ENCODE results near the gene CPNE5. TPM values are rescaled to one million over a fixed set of nuclear protein-coding genes. Genes with fewer than 3 reads are reported as not detected.
A peak's percentile ranks its signal among the peaks of the same experiment; 100 is the strongest.

The CPNE5 gene
- total and polyA plus RNA-seq, 4 donors: 0.93 to 5.2 (median 3.8) TPM

DNA sequence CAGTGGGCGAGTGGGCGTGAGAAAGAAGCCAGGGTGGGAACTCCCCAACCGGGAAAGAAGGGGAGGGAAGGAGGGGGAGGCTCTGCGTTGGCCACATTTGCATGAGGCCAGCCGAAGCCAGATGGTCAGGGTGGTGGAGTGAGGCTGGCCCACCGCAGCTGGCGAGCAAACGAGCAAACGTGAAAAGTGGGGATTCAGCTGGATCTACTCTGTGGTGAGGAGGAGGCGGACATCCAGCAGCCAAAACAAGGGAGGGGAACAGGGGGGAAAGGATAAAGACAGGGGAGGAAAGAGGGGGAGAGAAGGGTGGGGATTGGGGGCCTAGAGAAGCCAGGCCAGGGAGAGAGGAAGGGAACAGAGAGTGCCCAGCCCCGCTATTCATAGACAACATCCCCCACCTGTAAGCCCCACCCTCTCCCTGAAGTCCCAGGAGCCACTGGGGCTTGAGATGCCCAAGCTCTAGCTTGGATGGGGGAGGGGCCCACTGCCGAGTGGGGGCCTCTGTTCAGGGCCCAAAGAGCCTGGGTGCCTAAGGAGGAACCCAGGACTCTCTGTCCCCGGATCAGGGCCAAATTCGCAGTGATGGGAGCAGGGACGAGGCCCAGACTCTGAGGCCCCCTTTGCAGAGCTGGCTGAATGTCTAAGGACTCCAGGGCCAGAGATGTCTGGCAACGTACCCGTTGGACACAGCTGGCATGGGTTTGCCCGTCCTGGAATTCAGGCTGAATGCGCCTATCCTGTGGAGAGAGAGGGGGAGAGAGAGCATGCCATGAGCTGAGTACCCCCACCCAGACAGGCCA is 45.1 kb downstream of the CPNE5 start:
- DNase-seq: peak; percentile 73 to 80 (median 76)
- TF ChIP-seq, protein P1, sequence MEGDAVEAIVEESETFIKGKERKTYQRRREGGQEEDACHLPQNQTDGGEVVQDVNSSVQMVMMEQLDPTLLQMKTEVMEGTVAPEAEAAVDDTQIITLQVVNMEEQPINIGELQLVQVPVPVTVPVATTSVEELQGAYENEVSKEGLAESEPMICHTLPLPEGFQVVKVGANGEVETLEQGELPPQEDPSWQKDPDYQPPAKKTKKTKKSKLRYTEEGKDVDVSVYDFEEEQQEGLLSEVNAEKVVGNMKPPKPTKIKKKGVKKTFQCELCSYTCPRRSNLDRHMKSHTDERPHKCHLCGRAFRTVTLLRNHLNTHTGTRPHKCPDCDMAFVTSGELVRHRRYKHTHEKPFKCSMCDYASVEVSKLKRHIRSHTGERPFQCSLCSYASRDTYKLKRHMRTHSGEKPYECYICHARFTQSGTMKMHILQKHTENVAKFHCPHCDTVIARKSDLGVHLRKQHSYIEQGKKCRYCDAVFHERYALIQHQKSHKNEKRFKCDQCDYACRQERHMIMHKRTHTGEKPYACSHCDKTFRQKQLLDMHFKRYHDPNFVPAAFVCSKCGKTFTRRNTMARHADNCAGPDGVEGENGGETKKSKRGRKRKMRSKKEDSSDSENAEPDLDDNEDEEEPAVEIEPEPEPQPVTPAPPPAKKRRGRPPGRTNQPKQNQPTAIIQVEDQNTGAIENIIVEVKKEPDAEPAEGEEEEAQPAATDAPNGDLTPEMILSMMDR (IDR thresholded peaks at IDR 0.05; ENCODE audit: control extremely low read depth, extremely low read depth): no peak

DNA sequence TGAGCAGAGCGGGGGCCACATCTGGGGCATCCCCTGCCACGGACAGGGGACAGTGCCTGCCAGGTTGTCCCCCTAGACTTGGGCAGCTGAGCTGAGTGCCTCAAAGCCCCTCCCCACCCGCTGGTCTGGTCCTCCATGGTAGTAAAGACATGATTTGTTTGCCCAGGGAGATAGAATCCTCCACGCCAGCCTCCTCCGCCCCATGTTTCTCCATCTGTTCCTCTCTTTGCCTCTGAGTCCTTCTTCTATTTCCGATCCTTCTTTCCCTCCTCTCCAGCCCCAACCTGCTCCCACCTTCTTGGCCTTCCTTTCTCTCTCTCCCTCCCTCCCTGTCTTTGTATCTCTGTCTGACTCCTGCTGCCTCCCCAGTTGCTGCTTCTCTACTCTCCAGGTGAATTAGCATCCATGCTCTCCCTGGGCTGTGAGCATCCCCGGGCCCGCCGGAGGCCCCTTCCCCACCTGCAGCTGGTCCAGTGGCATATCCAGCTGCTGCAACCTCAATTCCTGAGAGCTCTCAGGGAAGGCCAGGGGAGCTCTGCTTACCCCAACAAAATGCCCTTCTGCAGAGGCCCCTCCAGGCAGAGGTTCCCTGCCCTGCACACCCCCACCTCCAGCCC is 45.8 kb downstream of the CPNE5 start:
- Histone ChIP-seq H3K9me3 (ENCODE audit: control insufficient read depth in 4 of 4, insufficient read depth in 3 of 4, low read length in 3 of 4) (no peaks in the 10 kb centered on the region), H3K9ac (ENCODE audit: insufficient read depth in 1 of 2, low read length in 2 of 2) (no peak overlapping the region), H3K4me3 (no peak overlapping the region), H3K27ac (ENCODE audit: low read depth in 1 of 2, low read length in 1 of 2) (no peak overlapping the region), H3K36me3 (ENCODE audit: control insufficient read depth in 4 of 4, insufficient read depth in 4 of 4, low read length in 4 of 4) (no peaks in the 10 kb centered on the region), H3K4me1 (ENCODE audit: control insufficient read depth in 5 of 5, insufficient read depth in 5 of 5, low read length in 5 of 5) (peaks cover 0 to 26% (median 0%) of the 10 kb centered on the region in 5 donors), H3K27me3 (ENCODE audit: control insufficient read depth in 3 of 3, insufficient read depth in 3 of 3, low read length in 2 of 3) (no peaks in the 10 kb centered on the region)
- 87 to 90% methylated on average over 9 of the region's 9 CpGs for WGBS, 2 donors
- DNase-seq (no peak), ATAC-seq (ENCODE audit: insufficient read depth, low FRiP score) (no peak)
- TF ChIP-seq, protein P1 (IDR thresholded peaks at IDR 0.05; ENCODE audit: control extremely low read depth, extremely low read depth): no peak

More for the DNA sequence above, 45.1 kb downstream of the CPNE5 start:
- H3K27ac ChIP-seq (ENCODE audit: low read depth in 1 of 2, low read length in 1 of 2): no peak overlapping the region
- H3K27me3 ChIP-seq (ENCODE audit: control insufficient read depth in 3 of 3, insufficient read depth in 3 of 3, low read length in 2 of 3): no peaks in the 10 kb centered on the region
- no peak overlapping the region for H3K4me3 ChIP-seq
- no peaks in the 10 kb centered on the region for H3K9me3 ChIP-seq (ENCODE audit: control insufficient read depth in 4 of 4, insufficient read depth in 3 of 4, low read length in 3 of 4)
- H3K9ac ChIP-seq (ENCODE audit: insufficient read depth in 1 of 2, low read length in 2 of 2): no peak overlapping the region
- ATAC-seq (ENCODE audit: insufficient read depth, low FRiP score): no peak
- H3K4me1 ChIP-seq (ENCODE audit: control insufficient read depth in 5 of 5, insufficient read depth in 5 of 5, low read length in 5 of 5): peaks cover 0 to 26% (median 0%) of the 10 kb centered on the region in 5 donors
- H3K36me3 ChIP-seq (ENCODE audit: control insufficient read depth in 4 of 4, insufficient read depth in 4 of 4, low read length in 4 of 4): no peaks in the 10 kb centered on the region
- 67 to 76% methylated on average over 19 of the region's 19 CpGs for WGBS, 2 donors

DNA sequence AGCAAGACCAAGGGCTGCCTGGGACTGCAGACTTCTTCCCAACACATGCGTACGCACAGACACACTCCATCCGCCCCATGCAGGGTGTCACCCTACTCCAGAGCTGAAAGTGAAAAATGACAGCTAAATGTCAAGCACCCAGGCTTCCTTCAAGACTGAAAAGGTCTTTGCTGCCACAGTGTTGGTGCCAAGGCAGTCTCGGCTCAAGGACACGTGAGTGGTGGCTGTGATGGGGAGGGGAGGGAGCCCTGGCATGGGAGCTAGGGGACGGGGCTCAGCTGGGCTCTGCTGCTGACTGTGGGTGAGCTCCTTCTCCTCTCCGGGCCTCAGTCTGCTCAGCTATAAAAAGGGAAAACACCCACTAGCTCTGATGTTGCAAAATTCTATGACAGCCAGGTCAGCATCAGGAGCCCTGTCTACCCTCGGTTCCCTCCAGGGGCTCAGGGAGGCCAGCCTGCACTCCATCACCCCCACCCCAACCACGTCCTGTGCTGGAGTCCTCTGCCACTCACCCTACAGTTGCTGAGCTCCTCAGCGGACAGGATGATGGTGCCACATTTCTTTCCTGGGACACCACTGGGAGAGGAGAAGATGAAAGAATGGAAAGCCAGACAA is 47.6 kb downstream of the CPNE5 start:
- H3K27ac ChIP-seq (ENCODE audit: low read depth in 1 of 2, low read length in 1 of 2): no peak overlapping the region
- H3K4me1 ChIP-seq (ENCODE audit: control insufficient read depth in 5 of 5, insufficient read depth in 5 of 5, low read length in 5 of 5): peaks cover 0 to 26% (median 0%) of the 10 kb centered on the region in 5 donors
- WGBS, 2 donors: 70 to 81% methylated on average over 10 of the region's 10 CpGs
- no peak overlapping the region for H3K4me3 ChIP-seq
- DNase-seq: no peak
- no peak overlapping the region for H3K9ac ChIP-seq (ENCODE audit: insufficient read depth in 1 of 2, low read length in 2 of 2)
- H3K27me3 ChIP-seq (ENCODE audit: control insufficient read depth in 3 of 3, insufficient read depth in 3 of 3, low read length in 2 of 3): no peaks in the 10 kb centered on the region
- no peak for ATAC-seq (ENCODE audit: insufficient read depth, low FRiP score)
- no peaks in the 10 kb centered on the region for H3K36me3 ChIP-seq (ENCODE audit: control insufficient read depth in 4 of 4, insufficient read depth in 4 of 4, low read length in 4 of 4)
- no peaks in the 10 kb centered on the region for H3K9me3 ChIP-seq (ENCODE audit: control insufficient read depth in 4 of 4, insufficient read depth in 3 of 4, low read length in 3 of 4)
- TF ChIP-seq, protein P1 (IDR thresholded peaks at IDR 0.05; ENCODE audit: control extremely low read depth, extremely low read depth): no peak

Data from lung (tissue), 12 donors.